Spleen (tissue), 11 donors: ENCODE measurements around the gene AP2A1. TPM values are rescaled to one million over a fixed set of nuclear protein-coding genes. Genes with fewer than 3 reads are reported as not detected.

Source experiments
- DNase-seq: peaks from one replicate; pipeline ENCODE4 v3.0.0-alpha.2; 2020
- H3K27ac ChIP-seq, 8 donors: fragments of 200-600 bp; sonication (generic) in 7 of 8; 1 replicate in 4 of 8; 2 replicates in 4 of 8; pipeline versions ENCODE4 v1.5.0 to v1.8.0; 2016 to 2021; ENCODE audit warnings: inconsistent platforms in 4 of 8, mild to moderate bottlenecking in 4 of 8, moderate library complexity in 1 of 8
- H3K27me3 ChIP-seq, 7 donors: fragments of 200-600 bp; sonication (generic) in 6 of 7; replicated peaks in 1 of 7; 1 replicate in 4 of 7; 2 replicates in 3 of 7; pipeline versions ENCODE4 v1.5.0 to v1.8.0; 2016 to 2021; ENCODE audit warnings: inconsistent platforms in 3 of 7, mild to moderate bottlenecking in 1 of 7
- H3K36me3 ChIP-seq, 6 donors: fragments of 200-600 bp; sonication (generic) in 5 of 6; 1 replicate in 4 of 6; 2 replicates in 2 of 6; pipeline versions ENCODE4 v1.5.0 to v1.8.0; 2016 to 2021; ENCODE audit warnings: inconsistent platforms in 2 of 6
- H3K4me1 ChIP-seq, 6 donors: fragments of 200-600 bp; sonication (generic) in 5 of 6; 1 replicate in 3 of 6; 2 replicates in 3 of 6; pipeline versions ENCODE4 v1.5.0 to v1.8.0; 2016 to 2021; ENCODE audit warnings: inconsistent platforms in 3 of 6
- H3K4me3 ChIP-seq, 8 donors: fragments of 200-600 bp; sonication (generic) in 7 of 8; 1 replicate in 4 of 8; 2 replicates in 4 of 8; pipeline versions ENCODE4 v1.5.0 to v1.8.0; 2016 to 2021; ENCODE audit warnings: inconsistent platforms in 4 of 8, mild to moderate bottlenecking in 4 of 8, moderate library complexity in 2 of 8
- H3K9me3 ChIP-seq, 8 donors: fragments of 200-600 bp; sonication (generic) in 7 of 8; 1 replicate in 4 of 8; 2 replicates in 4 of 8; pipeline versions ENCODE4 v1.5.0 to v1.8.0; 2016 to 2021; ENCODE audit warnings: inconsistent platforms in 4 of 8
- POLR2A ChIP-seq, 3 donors: fragments of 450-650 bp; IDR thresholded peaks; one replicate each; pipeline ENCODE4 v1.5.1; 2017; ENCODE audit warnings: antibody characterized with exemption in 3 of 3, mild to moderate bottlenecking in 1 of 3
- POLR2AphosphoS5 ChIP-seq, 3 donors: sonication (generic); formaldehyde crosslinking; IDR thresholded peaks; one replicate each; pipeline ENCODE4 v1.5.1; 2017; ENCODE audit warnings: antibody characterized with exemption in 3 of 3
- WGBS, 5 donors: extraction: QIAGEN DNeasy Blood & Tissue Kit in 3 of 5; methylation state at CpG; one replicate each; pipeline versions ENCODE4 v1.1.5 to v1.1.7; 2013 to 2018; 5-methylcytosine and 5-hydroxymethylcytosine counted together
- intact Hi-C: fragments of 100-400 bp; cut with DNase I; formaldehyde crosslinking; loops from one replicate; pipeline ENCODE4 v1.15.0; 2023; ENCODE audit warnings: low total_unique reads
- polyA plus RNA-seq, 3 donors: library from polyadenylated mRNA; stranded (reverse); fragments of 200-250 nt; gene quantifications; one replicate each; pipeline ENCODE4 v1.2.1, GENCODE V29; 2013
- total RNA-seq, 7 donors: library from RNA; depleted of rRNA in 3 of 7; stranded (reverse); fragments of >200 nt in 3 of 7; fragmentation: NEBNext Ultra II Directional in 4 of 7; extraction: Animal tissue kit (Norgen Biotek cat#: 25700) in 4 of 7; gene quantifications; one replicate each; pipeline versions ENCODE4 v1.1.0 to v1.2.1, GENCODE V29; 2016 to 2021
- TF ChIP-seq, protein P1 (sequence below), 11 experiments: fragments of 200-600 bp in 7 of 11; fragments of 450-650 bp in 4 of 11; sonication (generic) in 4 of 11; IDR thresholded peaks in 8 of 11; conservative IDR thresholded peaks in 3 of 11; 1 replicate in 7 of 11; 2 replicates in 4 of 11; pipeline versions ENCODE4 v1.4.0 to v1.8.0; 2016 to 2021; ENCODE audit warnings: antibody characterized with exemption in 11 of 11, inconsistent platforms in 4 of 11, mild to moderate bottlenecking in 1 of 11
- donor health status: healthy with polysubstance abuse.
- donor health status: DM: no; HTN: no; CAD: no; lungs with moderate emphysema.
- donor health status: DM: no; HTN: no; CAD: no.
- donor health status: Bipolar disorder and iron deficiency.
- donor health status: healthy.
- donor health status: DM: no; HTN: no; CAD: no.
- donor health status: DM: yes; HTN: yes; CAD: no.

The AP2A1 gene
- total and polyA plus RNA-seq, 10 donors: 18.1 to 108 (median 89.1) TPM

DNA sequence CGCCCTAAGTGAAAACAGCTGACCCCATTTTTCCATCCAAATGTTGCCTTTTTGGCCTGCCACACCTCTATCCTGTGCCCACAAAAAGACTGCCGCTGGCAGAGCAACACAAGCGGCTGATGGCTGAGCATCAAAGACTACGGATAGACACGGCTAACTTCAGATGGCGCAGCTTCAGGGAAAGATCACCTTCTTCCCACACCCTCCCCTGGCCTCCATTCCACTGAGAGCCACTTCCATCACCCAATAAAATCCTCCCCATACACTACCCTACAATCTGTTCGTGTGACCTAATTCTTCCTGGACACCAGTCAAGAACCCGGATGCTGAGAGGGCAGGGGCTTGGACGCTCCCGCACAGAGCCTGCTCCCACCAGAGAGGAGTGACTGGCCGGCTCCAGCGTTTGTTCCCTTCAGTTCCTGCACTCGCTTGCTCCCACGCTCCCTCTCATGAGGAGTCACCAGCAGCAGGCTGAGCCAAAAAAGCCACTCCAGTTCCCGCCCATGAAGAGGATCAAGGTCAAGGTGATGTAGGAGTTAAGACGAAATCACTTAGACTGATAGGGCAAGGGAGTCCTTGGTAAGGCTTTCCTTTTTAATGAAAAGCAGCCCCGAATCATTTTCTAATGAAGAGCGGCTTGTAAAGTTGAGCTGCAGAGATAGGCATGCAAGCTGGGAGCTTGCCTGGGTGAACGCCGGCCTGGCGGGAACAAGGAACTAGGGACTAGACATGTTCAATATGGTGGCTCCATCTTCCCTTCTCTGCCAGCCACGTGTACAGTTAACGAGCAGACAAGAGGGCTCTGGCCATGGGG, 39.4 kb upstream of the AP2A1 start:
- 77 to 90% (median 83%) methylated on average over 23 of the region's 23 CpGs for WGBS, 5 donors
- Histone ChIP-seq H3K4me1 (no peaks in the 10 kb centered on the region), H3K27ac (peak overlapping the region in 7 of 8 donors; percentile 19 to 65 (median 55)), H3K9me3 (no peaks in the 10 kb centered on the region), H3K27me3 (no peaks in the 10 kb centered on the region), H3K4me3 (no peak overlapping the region), H3K36me3 (no peaks in the 10 kb centered on the region)
- intact Hi-C loops: no loop called here
- no peak for DNase-seq
- peak; percentile 14 to 59 (median 58) for TF ChIP-seq POLR2AphosphoS5 (IDR thresholded peaks at IDR 0.05)
- TF ChIP-seq, protein P1, sequence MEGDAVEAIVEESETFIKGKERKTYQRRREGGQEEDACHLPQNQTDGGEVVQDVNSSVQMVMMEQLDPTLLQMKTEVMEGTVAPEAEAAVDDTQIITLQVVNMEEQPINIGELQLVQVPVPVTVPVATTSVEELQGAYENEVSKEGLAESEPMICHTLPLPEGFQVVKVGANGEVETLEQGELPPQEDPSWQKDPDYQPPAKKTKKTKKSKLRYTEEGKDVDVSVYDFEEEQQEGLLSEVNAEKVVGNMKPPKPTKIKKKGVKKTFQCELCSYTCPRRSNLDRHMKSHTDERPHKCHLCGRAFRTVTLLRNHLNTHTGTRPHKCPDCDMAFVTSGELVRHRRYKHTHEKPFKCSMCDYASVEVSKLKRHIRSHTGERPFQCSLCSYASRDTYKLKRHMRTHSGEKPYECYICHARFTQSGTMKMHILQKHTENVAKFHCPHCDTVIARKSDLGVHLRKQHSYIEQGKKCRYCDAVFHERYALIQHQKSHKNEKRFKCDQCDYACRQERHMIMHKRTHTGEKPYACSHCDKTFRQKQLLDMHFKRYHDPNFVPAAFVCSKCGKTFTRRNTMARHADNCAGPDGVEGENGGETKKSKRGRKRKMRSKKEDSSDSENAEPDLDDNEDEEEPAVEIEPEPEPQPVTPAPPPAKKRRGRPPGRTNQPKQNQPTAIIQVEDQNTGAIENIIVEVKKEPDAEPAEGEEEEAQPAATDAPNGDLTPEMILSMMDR (IDR thresholded peaks at IDR 0.05 in 8 of 11, conservative IDR thresholded peaks at IDR 0.05 in 3 of 11): no peak
- no peak for TF ChIP-seq POLR2A (IDR thresholded peaks at IDR 0.05)

DNA sequence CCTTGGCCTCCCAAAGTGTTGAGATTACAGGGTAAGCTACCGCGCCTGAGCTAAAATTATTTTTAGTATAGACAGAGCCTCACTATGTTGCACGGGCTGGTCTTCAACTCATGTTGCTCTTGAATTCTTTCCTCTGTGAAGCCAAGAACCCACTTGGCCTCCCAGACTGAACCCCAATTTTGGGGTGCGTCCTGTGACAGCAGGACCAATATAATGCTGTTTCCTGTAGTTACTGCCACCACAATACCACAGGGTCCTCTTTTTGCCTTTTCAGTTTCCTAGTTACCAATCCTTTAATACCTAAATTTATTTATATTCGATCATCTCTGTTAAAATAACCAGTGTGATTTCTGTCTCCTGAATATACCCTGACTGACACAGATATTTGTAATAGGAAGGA, 36.6 kb upstream of the AP2A1 start:
- Histone ChIP-seq H3K4me1 (no peaks in the 10 kb centered on the region), H3K27ac (no peak overlapping the region), H3K4me3 (no peak overlapping the region), H3K27me3 (no peaks in the 10 kb centered on the region), H3K36me3 (no peaks in the 10 kb centered on the region), H3K9me3 (no peaks in the 10 kb centered on the region)
- intact Hi-C loops: no loop called here
- TF ChIP-seq POLR2A (IDR thresholded peaks at IDR 0.05) (no peak), POLR2AphosphoS5 (IDR thresholded peaks at IDR 0.05) (no peak)
- TF ChIP-seq, protein P1 (IDR thresholded peaks at IDR 0.05 in 8 of 11, conservative IDR thresholded peaks at IDR 0.05 in 3 of 11): no peak
- no peak for DNase-seq
- WGBS, 5 donors: 35 to 44% (median 37%) methylated on average over 5 of the region's 5 CpGs

DNA sequence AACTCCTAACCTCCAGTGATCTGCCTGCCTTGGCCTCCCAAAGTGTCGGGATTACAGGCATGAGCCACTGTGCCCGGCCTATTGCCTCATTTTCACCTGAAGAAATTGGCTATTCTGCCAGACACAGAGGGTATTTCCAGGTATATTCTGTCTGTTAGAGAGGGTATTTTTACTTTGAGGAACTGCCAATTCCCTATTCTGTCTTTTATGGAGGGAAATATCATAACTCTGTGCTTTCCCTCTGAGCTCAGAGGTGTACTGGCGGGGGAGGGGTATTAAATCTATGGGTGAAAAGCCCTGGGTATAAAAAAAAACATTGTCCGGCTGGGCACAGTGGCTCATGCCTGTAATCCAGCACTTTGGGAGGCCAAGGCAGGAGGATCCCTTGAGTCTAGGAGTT, 28.5 kb upstream of the AP2A1 start:
- Histone ChIP-seq H3K4me1 (no peaks in the 10 kb centered on the region), H3K4me3 (no peak overlapping the region), H3K27ac (no peak overlapping the region), H3K9me3 (no peaks in the 10 kb centered on the region), H3K36me3 (no peaks in the 10 kb centered on the region), H3K27me3 (no peaks in the 10 kb centered on the region)
- no peak for DNase-seq
- WGBS, 5 donors: 68 to 81% (median 76%) methylated on average over 4 of the region's 4 CpGs
- no peak for TF ChIP-seq POLR2A (IDR thresholded peaks at IDR 0.05)
- TF ChIP-seq, protein P1 (IDR thresholded peaks at IDR 0.05 in 8 of 11, conservative IDR thresholded peaks at IDR 0.05 in 3 of 11): no peak
- intact Hi-C loops: no loop called here

DNA sequence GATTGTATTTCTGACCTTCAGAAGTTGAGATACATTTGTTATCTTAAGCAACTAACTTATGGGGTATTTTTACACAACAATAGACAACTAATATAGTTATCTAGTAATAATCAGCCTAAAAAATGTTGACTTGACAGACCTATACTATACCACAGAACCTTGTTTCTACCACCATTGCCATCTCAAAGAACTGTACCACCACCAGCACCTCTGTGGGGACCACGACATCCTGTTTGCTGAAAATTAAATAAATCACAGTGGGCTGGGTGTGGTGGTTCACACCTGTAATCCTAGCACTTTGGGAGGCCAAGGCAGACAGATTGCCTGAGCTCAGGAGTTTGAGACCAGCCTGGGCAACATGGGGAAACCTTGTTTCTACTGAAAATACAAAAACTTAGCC, 27.7 kb upstream of the AP2A1 start:
- no peak overlapping the region for H3K4me3 ChIP-seq
- WGBS, 5 donors: 63 to 74% (median 67%) methylated on average over 1 of the region's 1 CpG

More for the DNA sequence above, 27.7 kb upstream of the AP2A1 start:
- DNase-seq: no peak
- H3K4me1 ChIP-seq: no peaks in the 10 kb centered on the region
- intact Hi-C loops: no loop called here
- H3K36me3 ChIP-seq: no peaks in the 10 kb centered on the region
- H3K9me3 ChIP-seq: no peaks in the 10 kb centered on the region
- no peak for TF ChIP-seq POLR2A (IDR thresholded peaks at IDR 0.05)
- no peak for TF ChIP-seq POLR2AphosphoS5 (IDR thresholded peaks at IDR 0.05)
- TF ChIP-seq, protein P1 (IDR thresholded peaks at IDR 0.05 in 8 of 11, conservative IDR thresholded peaks at IDR 0.05 in 3 of 11): no peak
- H3K27me3 ChIP-seq: no peaks in the 10 kb centered on the region
- no peak overlapping the region for H3K27ac ChIP-seq
